GM19239 (cell line): ENCODE measurements around the gene SLC2A8.

ENCODE experiments used
- DNase-seq: peaks from one replicate; pipeline ENCODE4 v3.0.0; 2011; ENCODE audit warnings: low spot score; ENCODE audit not compliant: insufficient read length
- FAIRE-seq: peaks from 2 replicates; lab custom pipeline; 2011; peaks lifted over from hg19 to GRCh38; lab: Jason Lieb, UNC

SLC2A8 gene

GRCh38 chr9:127450830-127451607 lies 54.0 kb downstream of the SLC2A8 start, which contains the start of the genes LRSAM1 and RPL12:
LRSAM1 (plus strand) TSS chr9:127451510; CDS start chr9:127454528, 3,018 bp downstream.
RPL12 (minus strand) TSS chr9:127451406; CDS start chr9:127451317, 89 bp downstream.
- peak; percentile 92 for DNase-seq
- FAIRE-seq, result peak; percentile 78

- FAIRE-seq (no peak), DNase-seq (no peak)
These were observed 54.6 kb downstream of the SLC2A8 start for GRCh38 chr9:127451608-127451857.

- peak; percentile 36 for DNase-seq
- peak; percentile 70 for FAIRE-seq
These were observed 55.1 kb downstream of the SLC2A8 start for GRCh38 chr9:127451858-127452656.

- FAIRE-seq, result no peak
- DNase-seq, result no peak
These were observed 55.7 kb downstream of the SLC2A8 start for GRCh38 chr9:127452691-127453090.

GRCh38 chr9:127455324-127455992 lies 58.5 kb downstream of the SLC2A8 start:
- FAIRE-seq (peak; percentile 35), DNase-seq (no peak)

- no peak for DNase-seq
- no peak for FAIRE-seq
These were observed 60.4 kb downstream of the SLC2A8 start for GRCh38 chr9:127457191-127457878.
